Stimulated activated CD4-positive, alpha-beta T cell treated with anti-CD3 and anti-CD28 coated beads, TNF-alpha, amount 100 ng/mL, for 4 hours (primary cell): Measurements from ENCODE around the gene CCDC146.
"Not testable (repeated sequence)": the region's sequence is repeated elsewhere in the genome, so short reads cannot be mapped to it uniquely, and the experiment has no call there.

Experiments used
- DNase-seq, 3 experiments: peaks; one replicate each; pipeline ENCODE4 v3.0.0-alpha.2; 2020; ENCODE audit warnings: low read depth in 3 of 3

CCDC146 gene

DNA sequence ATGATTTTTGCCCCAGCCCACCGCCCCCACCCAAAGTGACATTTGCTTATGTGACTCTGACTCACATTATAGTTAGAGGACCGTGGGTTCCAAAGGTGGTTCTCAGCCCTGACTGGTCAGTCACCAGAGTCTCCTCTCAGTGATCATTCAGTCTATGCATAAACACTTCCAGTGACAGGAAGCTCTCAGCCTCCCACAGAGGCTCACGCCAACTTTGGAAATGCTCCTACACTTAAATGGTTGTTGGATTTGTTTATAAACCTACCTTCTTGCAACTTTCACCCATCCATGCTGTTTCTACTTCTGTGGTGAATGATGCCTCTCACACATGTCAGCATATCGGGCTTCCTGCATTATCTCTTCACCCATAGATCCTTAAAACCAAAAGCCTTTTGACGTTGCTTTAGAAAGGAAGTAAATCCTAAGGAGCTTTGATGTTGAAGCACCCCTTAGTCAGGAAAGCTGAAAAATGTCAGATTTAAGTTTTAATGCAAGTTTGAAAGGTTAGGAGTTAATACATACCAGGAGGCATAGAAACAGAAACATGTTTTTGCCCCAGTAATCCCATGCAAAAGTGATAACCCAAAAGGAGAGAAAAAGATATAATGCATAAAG lies 123.7 kb downstream of the CCDC146 start:
- DNase-seq: no peak

- DNase-seq: peak; percentile 72 to 79 (median 78)
Measured at GRCh38 chr7:77247206-77247850, 124.9 kb downstream of the CCDC146 start.

GRCh38 chr7:77248154-77248553 lies 125.7 kb downstream of the CCDC146 start:
- DNase-seq: no peak

DNA sequence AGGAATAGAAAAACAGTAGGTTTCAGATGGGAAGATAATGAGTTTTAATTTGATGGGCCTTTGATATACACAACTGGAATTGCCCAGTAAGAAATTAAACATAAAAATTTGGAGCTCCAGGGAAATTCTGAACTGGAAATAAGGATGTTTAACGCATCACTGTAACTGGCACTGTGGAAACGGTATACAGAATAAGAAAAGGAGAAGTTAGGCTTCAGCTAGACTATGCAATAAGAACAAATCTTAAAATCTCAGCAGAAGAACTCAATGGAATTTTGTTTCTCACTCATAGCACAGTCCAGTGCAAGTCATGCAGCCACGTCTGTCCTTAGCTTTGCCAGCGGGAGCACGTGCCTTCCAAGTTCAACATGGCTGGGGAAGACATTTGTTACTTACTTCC lies 130.1 kb downstream of the CCDC146 start:
- no peak for DNase-seq

- no peak for DNase-seq
Measured at GRCh38 chr7:77253151-77253550, 130.7 kb downstream of the CCDC146 start.

GRCh38 chr7:77254429-77254828 lies 132.0 kb downstream of the CCDC146 start:
- DNase-seq: no peak

DNA sequence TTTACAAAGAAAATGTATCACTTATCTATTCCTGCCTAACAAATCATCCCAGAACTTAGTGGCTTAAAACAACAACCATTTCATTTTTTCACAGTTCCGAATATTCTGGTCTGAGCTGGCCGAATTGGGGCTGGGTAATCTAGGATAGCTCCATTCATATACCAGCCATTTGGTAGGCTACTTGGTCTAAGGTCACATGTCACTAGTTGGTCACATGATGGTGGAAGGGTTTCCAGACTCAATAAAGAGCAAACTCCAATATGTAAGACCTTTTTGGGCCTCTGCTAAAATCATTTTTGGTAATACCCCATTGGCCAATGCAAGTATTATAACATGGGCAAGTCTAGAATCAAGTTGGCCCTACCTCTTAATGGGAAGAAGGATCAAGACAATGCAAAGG lies 132.5 kb downstream of the CCDC146 start:
- no peak for DNase-seq

DNA sequence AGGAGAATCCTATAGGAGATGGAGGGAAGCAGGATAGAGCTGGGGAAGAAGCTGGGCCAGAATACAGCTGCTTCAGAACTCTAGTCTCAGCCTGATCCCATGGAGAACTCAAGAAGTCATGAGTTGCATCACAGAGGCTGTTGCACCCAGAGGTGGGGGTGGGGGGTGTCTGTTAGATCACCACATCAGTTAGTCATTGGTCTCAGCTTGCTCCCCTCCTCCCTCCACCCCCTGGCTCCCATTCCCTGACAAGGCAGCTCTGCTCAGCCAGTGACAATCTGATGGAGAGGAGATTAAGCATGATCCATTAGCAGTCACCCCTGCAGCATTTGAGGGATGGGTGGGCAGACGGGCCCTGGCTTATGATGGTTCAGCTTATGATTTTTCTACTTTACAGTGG lies 135.6 kb downstream of the CCDC146 start:
- DNase-seq: no peak

GRCh38 chr7:77258593-77258992 lies 136.2 kb downstream of the CCDC146 start:
- no peak for DNase-seq

GRCh38 chr7:77262316-77262715 lies 139.9 kb downstream of the CCDC146 start:
- no peak for DNase-seq

DNA sequence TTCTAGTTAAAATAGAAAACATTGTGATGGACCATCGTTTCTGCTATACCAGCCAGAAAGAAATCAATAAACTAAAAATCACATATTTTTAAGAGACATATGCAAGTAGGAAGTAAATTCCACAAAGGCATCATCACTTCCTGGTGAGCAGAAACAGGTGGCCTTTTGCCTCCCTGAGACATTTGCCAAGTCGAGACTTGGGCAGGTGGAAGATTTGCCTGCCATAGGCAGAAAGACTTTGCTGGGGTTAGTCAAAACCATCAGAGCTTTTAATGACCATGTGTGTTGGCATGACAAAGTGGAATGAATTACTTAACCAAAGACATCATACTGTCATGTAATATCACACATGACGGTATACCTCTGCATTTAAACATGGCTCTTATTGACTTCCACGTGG lies 143.3 kb downstream of the CCDC146 start:
- DNase-seq: no peak

DNA sequence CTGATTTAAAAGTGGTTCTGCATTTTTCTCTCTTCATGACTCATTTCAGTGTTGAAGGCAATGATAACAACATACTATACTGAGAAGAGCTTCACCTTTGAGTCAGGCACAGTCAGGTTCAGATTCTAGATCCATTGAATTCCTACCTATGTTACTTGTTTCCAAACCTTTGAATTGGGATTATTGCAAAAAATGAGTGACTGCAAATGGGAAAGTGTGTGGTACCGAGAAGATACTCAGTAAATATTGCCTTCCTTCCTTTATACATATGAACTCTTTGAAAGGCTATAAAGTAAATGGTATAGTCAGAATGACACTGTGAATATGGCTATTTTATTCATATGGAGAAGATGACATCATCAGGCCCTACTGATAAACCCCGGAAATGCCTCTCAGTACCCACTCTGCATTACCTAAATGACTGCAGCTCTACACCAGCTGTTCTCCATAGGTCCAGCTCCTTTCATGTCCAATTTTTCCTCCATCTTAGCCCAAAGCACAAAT lies 143.9 kb downstream of the CCDC146 start:
- no peak for DNase-seq

DNA sequence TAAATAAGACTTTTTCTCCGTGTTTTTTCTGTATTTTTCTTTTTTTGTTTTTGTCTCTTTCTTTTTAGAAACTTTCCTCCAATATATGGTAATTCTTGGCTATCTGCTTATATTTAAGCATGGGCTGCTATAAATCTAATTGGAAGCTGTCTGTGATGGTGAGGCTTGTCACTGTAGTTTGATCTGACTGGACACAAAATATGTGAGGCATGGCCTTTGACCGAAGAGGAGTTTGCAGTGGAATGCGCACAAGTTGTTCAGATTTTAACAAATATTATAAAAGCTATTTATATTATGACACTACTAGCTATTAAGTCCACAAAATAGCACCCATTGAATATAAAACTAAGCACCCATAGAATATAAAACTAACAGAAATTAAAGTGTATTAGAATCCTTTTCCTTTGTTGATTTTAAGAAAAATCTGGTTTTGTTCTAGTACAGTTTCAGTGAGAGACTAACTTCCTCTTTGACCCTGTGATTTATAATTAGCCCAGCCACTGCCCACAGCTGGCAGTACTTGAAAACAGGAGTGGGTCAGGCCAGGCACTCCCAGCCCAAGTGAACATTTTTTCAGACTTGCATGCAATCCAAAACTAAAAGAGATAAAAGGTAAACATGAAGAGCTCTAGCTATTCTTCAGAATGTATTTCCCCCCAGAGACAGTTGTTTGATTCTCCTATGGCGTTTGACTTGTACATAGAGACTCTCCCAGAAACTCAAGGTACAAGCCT lies 147.1 kb downstream of the CCDC146 start:
- no peak for DNase-seq

GRCh38 chr7:77270094-77270480 lies 147.7 kb downstream of the CCDC146 start:
- DNase-seq: no peak

- no peak for DNase-seq
Measured at GRCh38 chr7:77271766-77272165, 149.4 kb downstream of the CCDC146 start.

GRCh38 chr7:77275663-77276062 lies 153.2 kb downstream of the CCDC146 start:
- not testable (repeated sequence) for DNase-seq

- no peak for DNase-seq
Measured at GRCh38 chr7:77276120-77276519, 153.7 kb downstream of the CCDC146 start.

- no peak for DNase-seq
Measured at GRCh38 chr7:77281780-77282478, 159.5 kb downstream of the CCDC146 start.

DNA sequence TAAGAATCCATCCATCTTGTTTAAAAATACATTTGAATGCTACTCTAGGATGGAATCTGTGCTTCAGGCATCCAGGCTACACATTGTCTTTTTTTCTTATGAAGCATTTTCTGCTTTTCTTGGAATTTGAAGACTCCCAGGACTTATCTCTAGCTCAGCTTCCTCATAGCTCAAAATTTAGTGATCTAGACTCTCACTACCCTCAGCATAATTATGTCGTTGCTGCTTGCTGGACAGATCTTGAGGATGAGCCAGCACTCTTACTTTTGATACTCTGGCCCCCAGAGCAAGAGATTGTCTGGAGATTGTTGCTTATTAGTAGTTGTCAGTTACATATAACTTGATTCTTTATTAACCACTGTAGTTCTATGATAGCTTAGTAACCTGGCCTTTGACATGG lies 160.5 kb downstream of the CCDC146 start:
- no peak for DNase-seq

DNA sequence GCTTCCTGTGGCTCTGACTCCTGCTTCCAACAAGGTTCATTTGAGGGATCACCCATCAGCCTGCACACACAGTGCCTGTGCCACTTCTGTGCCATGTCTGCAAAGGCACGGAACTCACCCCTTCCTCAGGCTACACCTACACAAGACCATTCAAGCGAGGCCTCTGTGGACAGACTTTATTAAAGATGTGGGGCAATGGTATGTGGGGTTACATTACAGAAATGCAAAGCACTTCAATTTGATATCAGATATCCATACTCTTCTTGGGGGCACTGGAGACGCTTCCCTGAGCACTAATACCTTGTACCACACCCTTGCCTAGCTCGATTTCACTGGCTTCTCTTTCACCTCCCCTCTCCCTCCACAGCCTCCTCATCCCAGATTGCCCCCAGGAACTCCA lies 161.6 kb downstream of the CCDC146 start:
- DNase-seq: no peak

GRCh38 chr7:77284616-77285015 lies 162.2 kb downstream of the CCDC146 start:
- no peak for DNase-seq

DNA sequence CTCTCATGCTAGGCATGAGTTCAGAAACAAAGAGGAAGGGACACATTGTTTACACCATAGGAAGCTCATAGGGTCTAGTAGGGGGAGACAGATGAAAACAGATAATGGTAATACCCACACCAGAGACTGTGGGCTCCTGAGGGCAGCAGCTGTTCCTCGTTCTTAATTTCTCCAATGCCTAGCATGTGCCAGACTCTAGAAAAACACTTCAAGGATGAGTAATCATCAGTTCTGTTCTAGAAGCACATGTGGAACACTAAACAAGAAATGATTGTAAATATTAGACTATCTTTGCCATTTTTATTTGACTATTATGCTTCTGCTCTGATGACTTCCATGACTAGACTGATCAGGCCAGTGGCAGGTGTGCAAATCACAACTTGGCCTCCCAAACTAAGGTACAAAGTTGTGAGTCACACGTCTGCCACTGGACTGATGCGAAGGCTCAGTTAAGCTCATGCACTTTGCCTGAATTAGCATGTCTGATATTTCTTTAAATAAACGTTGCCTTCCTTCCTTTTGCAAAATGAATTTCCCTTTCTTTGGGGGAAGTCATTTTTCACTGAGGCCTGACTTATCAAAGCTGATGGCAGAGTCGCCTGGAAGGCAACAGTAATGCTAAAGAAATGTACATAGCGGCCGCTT lies 166.4 kb downstream of the CCDC146 start:
- DNase-seq: no peak
